ENCODE data around the gene PARD3B.

GRCh38 chr2:205451901-205452512 is 906.7 kb downstream of the PARD3B start:
- TF ChIP-seq CTCF (IDR thresholded peaks at IDR 0.05; ENCODE audit: low read length) (no peak), EZH2 (optimal IDR thresholded peaks at IDR 0.05; ENCODE audit: low read depth, low read length) (no peak), EZH2phosphoT487 (IDR thresholded peaks at IDR 0.05; ENCODE audit: low read length) (no peak)

All from MM.1S (cell line).